Measurements from ENCODE around the gene NUDT13.

DNA sequence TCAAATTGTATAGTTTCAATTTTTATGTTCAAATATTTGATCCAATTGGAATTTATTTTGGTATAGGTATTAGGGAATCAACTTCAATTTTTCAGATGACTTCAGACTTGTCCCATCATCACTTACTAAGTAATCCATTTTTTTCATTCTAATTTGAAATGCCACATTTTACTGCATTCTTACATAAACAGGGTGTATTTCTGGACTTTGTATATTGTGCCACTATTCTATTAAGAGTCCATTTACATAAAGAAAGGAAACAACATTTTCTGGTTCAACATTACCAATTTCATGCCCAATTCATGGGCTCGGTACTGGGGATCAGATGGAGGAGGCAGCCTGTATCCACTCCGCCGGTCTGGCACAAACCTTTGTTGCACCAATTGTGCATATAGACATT, 41.8 kb downstream of the NUDT13 start:
- no peak for TF ChIP-seq CTCF (IDR thresholded peaks at IDR 0.05; ENCODE audit: borderline replicate concordance, extremely low read depth, low read length, poor library complexity, severe bottlenecking)
- no peak for TF ChIP-seq EZH2 (IDR thresholded peaks at IDR 0.05; ENCODE audit: borderline replicate concordance, low read depth, low read length, severe bottlenecking)
